ENCODE data around the gene AP2B1.

- TF ChIP-seq CTCF (tag by site-specific recombination; IDR thresholded peaks at IDR 0.05) (no peak), ZBTB10 (tag by site-specific recombination; IDR thresholded peaks at IDR 0.05) (no peak), ZNF211 (tag by site-specific recombination; IDR thresholded peaks at IDR 0.05; ENCODE audit: low read depth) (no peak), ZBTB49 (tag by site-specific recombination; IDR thresholded peaks at IDR 0.05; ENCODE audit: low read depth) (no peak)
Observed at GRCh38 chr17:35748979-35749378, 161.9 kb downstream of the AP2B1 start.
